ENCODE data around the gene GALNT14.

Gene GALNT14

DNA sequence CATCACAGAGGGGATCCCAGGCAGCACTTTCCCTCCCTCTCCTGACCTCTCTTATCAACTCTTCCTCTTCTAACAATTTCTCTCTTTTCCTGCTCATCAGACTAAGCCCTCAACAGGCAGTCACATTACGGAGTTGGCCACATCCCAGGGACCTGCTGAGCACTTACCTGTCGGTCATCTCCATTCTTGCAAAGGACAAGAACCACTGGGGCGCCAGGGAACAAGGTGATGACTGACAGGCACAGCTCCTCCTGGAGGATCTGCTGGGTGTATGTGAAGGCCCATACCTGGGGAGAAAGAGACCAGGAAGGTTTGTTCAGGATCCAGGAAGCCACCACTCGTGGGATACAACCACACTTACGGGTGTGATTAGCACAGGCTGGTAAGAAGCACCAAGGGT, 226.2 kb downstream of the GALNT14 start:
- no peak for TF ChIP-seq ZNF184 (tag by site-specific recombination; IDR thresholded peaks at IDR 0.05)
- no peak for TF ChIP-seq TCF7L2 (IDR thresholded peaks at IDR 0.05; ENCODE audit: borderline replicate concordance, low read depth, low read length)
- TF ChIP-seq ZNF175 (tag by site-specific recombination; IDR thresholded peaks at IDR 0.05) = no peak
- ChIA-PET CTCF (no interaction called here), POLR2A (no interaction called here)
- H3K27ac ChIP-seq (ENCODE audit: extremely low read depth, low read depth, low read length) = no peak overlapping the region
- no peak overlapping the region for H3K4me3 ChIP-seq (ENCODE audit: low read depth, low read length)
- no peaks in the 10 kb centered on the region for H3K36me3 ChIP-seq (ENCODE audit: control insufficient read depth in 2 of 2, insufficient read depth in 1 of 2, low read length in 2 of 2)
- no peaks in the 10 kb centered on the region for H3K9me3 ChIP-seq (ENCODE audit: control insufficient read depth, insufficient read depth, low read depth, low read length)
- no peaks in the 10 kb centered on the region for H3K4me1 ChIP-seq (ENCODE audit: control insufficient read depth, insufficient read depth, low read length)

GRCh38 chr2:30911327-30911726, 226.9 kb downstream of the GALNT14 start:
- Histone ChIP-seq H3K4me3 (ENCODE audit: low read depth, low read length) (no peak overlapping the region), H3K36me3 (ENCODE audit: control insufficient read depth in 2 of 2, insufficient read depth in 1 of 2, low read length in 2 of 2) (no peaks in the 10 kb centered on the region), H3K27ac (ENCODE audit: extremely low read depth, low read depth, low read length) (no peak overlapping the region), H3K9me3 (ENCODE audit: control insufficient read depth, insufficient read depth, low read depth, low read length) (no peaks in the 10 kb centered on the region), H3K4me1 (ENCODE audit: control insufficient read depth, insufficient read depth, low read length) (no peaks in the 10 kb centered on the region)
- TF ChIP-seq TRIM28 (IDR thresholded peaks at IDR 0.05; ENCODE audit: borderline replicate concordance, low read length) (no peak), ZNF10 (tag by site-specific recombination; IDR thresholded peaks at IDR 0.05) (no peak), ZNF664 (tag by site-specific recombination; IDR thresholded peaks at IDR 0.05) (no peak), ZFP41 (tag by site-specific recombination; IDR thresholded peaks at IDR 0.05; ENCODE audit: borderline replicate concordance) (no peak), ZBTB26 (tag by site-specific recombination; optimal IDR thresholded peaks at IDR 0.05) (no peak), SP3 (tag by site-specific recombination; IDR thresholded peaks at IDR 0.05) (no peak), AEBP2 (tag by site-specific recombination; IDR thresholded peaks at IDR 0.05; ENCODE audit: borderline replicate concordance) (no peak), ZBTB7A (tag by site-specific recombination; IDR thresholded peaks at IDR 0.05; ENCODE audit: low read depth) (no peak), SALL2 (tag by site-specific recombination; IDR thresholded peaks at IDR 0.05; ENCODE audit: borderline replicate concordance) (no peak), ZNF791 (tag by site-specific recombination; IDR thresholded peaks at IDR 0.05) (no peak), BCL11B (tag by site-specific recombination; IDR thresholded peaks at IDR 0.05; ENCODE audit: low read depth) (no peak), ZNF140 (tag by site-specific recombination; IDR thresholded peaks at IDR 0.05) (no peak), ZNF571 (tag by site-specific recombination; IDR thresholded peaks at IDR 0.05) (no peak), ZFP3 (tag by site-specific recombination; IDR thresholded peaks at IDR 0.05; ENCODE audit: low read depth) (no peak), HOXC10 (CRISPR knock-in tag; IDR thresholded peaks at IDR 0.05) (no peak), ZNF830 (tag by site-specific recombination; IDR thresholded peaks at IDR 0.05; ENCODE audit: low read depth) (no peak)
- TF ChIP-seq, protein P1, sequence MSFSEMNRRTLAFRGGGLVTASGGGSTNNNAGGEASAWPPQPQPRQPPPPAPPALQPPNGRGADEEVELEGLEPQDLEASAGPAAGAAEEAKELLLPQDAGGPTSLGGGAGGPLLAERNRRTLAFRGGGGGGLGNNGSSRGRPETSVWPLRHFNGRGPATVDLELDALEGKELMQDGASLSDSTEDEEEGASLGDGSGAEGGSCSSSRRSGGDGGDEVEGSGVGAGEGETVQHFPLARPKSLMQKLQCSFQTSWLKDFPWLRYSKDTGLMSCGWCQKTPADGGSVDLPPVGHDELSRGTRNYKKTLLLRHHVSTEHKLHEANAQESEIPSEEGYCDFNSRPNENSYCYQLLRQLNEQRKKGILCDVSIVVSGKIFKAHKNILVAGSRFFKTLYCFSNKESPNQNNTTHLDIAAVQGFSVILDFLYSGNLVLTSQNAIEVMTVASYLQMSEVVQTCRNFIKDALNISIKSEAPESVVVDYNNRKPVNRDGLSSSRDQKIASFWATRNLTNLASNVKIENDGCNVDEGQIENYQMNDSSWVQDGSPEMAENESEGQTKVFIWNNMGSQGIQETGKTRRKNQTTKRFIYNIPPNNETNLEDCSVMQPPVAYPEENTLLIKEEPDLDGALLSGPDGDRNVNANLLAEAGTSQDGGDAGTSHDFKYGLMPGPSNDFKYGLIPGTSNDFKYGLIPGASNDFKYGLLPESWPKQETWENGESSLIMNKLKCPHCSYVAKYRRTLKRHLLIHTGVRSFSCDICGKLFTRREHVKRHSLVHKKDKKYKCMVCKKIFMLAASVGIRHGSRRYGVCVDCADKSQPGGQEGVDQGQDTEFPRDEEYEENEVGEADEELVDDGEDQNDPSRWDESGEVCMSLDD (tag by site-specific recombination; IDR thresholded peaks at IDR 0.05) = no peak
- TF ChIP-seq, protein P2, sequence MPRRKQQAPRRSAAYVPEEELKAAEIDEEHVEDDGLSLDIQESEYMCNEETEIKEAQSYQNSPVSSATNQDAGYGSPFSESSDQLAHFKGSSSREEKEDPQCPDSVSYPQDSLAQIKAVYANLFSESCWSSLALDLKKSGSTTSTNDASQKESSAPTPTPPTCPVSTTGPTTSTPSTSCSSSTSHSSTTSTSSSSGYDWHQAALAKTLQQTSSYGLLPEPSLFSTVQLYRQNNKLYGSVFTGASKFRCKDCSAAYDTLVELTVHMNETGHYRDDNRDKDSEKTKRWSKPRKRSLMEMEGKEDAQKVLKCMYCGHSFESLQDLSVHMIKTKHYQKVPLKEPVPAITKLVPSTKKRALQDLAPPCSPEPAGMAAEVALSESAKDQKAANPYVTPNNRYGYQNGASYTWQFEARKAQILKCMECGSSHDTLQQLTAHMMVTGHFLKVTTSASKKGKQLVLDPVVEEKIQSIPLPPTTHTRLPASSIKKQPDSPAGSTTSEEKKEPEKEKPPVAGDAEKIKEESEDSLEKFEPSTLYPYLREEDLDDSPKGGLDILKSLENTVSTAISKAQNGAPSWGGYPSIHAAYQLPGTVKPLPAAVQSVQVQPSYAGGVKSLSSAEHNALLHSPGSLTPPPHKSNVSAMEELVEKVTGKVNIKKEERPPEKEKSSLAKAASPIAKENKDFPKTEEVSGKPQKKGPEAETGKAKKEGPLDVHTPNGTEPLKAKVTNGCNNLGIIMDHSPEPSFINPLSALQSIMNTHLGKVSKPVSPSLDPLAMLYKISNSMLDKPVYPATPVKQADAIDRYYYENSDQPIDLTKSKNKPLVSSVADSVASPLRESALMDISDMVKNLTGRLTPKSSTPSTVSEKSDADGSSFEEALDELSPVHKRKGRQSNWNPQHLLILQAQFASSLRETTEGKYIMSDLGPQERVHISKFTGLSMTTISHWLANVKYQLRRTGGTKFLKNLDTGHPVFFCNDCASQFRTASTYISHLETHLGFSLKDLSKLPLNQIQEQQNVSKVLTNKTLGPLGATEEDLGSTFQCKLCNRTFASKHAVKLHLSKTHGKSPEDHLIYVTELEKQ (tag by site-specific recombination; IDR thresholded peaks at IDR 0.05; ENCODE audit: borderline replicate concordance) = no peak
- ChIA-PET CTCF (no interaction called here), POLR2A (no interaction called here)
